ENCODE results near the gene SRSF4.

The SRSF4 gene

DNA sequence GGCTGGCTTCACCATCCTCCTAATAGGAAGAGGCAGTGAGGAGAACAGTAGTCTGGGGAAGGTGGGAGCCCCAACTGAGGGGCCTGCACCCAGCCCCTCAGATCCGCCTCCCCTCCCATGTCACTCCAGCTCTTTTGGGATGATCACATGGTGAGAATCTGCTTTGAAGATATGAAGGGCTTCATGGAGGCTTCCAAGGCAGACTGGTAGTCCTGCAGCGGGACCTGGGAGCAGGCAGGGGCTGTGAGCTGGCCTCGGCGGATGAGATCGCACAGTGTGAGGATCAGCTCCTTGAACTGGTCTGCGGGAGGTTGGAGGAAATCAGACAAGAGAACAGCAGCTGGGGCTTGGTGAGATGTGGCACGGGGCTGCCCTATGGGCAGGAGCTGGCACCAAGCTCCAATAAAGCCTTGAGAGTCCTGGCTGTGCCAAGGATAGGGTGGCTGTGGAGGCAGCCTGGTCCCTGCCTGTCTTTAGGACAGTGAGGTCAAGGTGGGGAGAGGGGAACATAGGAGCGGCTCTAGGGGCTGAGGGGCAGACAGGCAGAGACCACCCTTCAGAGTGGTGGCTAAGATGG lies 12.3 kb upstream of the SRSF4 start:
- Histone ChIP-seq H3K4me3 (no peak overlapping the region), H3K27ac (no peak overlapping the region)
- no peak for DNase-seq (ENCODE audit: low spot score)
- TF ChIP-seq, protein P1, sequence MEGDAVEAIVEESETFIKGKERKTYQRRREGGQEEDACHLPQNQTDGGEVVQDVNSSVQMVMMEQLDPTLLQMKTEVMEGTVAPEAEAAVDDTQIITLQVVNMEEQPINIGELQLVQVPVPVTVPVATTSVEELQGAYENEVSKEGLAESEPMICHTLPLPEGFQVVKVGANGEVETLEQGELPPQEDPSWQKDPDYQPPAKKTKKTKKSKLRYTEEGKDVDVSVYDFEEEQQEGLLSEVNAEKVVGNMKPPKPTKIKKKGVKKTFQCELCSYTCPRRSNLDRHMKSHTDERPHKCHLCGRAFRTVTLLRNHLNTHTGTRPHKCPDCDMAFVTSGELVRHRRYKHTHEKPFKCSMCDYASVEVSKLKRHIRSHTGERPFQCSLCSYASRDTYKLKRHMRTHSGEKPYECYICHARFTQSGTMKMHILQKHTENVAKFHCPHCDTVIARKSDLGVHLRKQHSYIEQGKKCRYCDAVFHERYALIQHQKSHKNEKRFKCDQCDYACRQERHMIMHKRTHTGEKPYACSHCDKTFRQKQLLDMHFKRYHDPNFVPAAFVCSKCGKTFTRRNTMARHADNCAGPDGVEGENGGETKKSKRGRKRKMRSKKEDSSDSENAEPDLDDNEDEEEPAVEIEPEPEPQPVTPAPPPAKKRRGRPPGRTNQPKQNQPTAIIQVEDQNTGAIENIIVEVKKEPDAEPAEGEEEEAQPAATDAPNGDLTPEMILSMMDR (IDR thresholded peaks at IDR 0.05), result no peak

DNA sequence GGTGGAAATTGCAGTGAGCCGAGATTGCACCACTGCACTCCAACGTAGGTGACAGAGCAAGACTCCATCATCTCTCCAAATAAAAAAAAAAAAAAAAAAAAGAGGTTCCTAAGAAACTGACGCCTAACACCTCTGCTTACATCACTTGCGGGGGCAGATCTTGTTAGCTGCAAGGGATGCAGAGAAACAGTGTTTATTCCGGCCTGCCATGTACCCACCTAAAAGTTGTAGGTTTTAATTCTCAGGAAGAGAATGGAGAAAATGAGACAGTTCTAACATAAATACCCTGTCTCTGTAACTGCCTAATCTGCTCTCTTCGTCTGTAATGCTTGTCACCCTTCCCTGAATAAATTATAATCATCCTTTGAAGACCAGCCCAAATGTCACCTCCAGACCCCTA lies 9.0 kb upstream of the SRSF4 start:
- Histone ChIP-seq H3K4me3 (no peak overlapping the region), H3K27ac (no peak overlapping the region)
- TF ChIP-seq, protein P1 (IDR thresholded peaks at IDR 0.05), result no peak
- DNase-seq (ENCODE audit: low spot score), result no peak

DNA sequence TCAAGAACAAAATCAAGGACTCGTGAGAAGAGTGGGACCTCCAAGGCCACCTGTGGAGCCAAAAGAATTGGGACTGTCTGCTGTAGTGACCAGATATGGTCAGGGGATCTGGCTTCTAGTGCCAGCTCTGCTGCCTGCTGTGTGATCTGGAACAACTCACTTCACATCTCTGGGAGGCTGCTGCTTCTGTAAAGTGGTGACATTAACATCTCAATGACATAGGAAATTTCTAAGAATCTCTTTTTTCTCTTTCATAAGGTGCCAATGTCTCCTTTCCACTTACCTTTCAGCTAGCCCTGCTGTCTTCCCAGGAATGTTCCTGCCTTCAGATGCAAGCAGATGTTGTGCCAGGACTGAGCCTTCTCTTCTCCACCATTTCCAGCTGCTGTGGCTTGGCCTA lies 5.0 kb upstream of the SRSF4 start:
- DNase-seq (ENCODE audit: low spot score), result no peak
- H3K27ac ChIP-seq, result no peak overlapping the region
- TF ChIP-seq, protein P1 (IDR thresholded peaks at IDR 0.05), result no peak
- H3K4me3 ChIP-seq, result no peak overlapping the region

DNA sequence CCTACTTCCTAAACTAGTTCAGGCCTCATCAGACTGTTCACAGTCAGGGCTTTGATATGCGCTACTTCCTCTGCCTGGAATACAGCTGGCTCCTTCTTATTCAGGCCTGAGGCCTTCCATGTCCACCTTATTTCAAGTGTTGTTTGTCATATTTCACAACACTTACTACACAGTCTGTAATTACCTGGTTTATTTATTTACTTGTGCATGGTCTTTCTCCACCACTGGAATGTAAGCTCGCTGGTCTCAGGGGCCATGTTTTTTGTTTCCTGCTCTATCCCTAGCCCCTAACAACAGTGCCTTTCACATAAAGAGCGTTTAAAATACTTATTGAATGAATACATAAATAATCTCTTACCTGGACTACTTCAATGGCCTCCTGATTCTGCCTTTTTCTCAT lies 4.6 kb upstream of the SRSF4 start:
- TF ChIP-seq, protein P1 (IDR thresholded peaks at IDR 0.05), result no peak
- Histone ChIP-seq H3K27ac (no peak overlapping the region), H3K4me3 (no peak overlapping the region)
- no peak for DNase-seq (ENCODE audit: low spot score)

DNA sequence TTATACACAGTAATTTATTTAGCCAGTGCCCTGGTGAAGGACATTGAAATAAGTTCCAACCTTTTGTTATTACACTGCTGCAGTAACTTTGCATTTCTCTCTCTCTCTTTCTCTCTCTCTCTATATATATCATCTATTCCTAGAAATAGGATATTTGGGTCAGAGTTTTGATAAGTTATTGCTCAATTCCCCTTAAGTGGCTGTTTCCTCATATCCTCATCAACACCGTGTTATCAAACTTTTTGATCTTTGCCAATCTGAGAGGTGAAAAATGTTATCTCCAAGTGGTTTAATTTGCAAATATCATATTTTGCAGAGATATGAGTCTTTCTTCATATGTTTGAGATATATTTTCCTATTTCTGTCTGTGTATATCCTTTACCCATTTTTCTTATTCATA lies 1.6 kb upstream of the SRSF4 start:
- Histone ChIP-seq H3K4me3 (no peak overlapping the region), H3K27ac (no peak overlapping the region)
- no peak for DNase-seq (ENCODE audit: low spot score)
- TF ChIP-seq, protein P1 (IDR thresholded peaks at IDR 0.05), result no peak

DNA sequence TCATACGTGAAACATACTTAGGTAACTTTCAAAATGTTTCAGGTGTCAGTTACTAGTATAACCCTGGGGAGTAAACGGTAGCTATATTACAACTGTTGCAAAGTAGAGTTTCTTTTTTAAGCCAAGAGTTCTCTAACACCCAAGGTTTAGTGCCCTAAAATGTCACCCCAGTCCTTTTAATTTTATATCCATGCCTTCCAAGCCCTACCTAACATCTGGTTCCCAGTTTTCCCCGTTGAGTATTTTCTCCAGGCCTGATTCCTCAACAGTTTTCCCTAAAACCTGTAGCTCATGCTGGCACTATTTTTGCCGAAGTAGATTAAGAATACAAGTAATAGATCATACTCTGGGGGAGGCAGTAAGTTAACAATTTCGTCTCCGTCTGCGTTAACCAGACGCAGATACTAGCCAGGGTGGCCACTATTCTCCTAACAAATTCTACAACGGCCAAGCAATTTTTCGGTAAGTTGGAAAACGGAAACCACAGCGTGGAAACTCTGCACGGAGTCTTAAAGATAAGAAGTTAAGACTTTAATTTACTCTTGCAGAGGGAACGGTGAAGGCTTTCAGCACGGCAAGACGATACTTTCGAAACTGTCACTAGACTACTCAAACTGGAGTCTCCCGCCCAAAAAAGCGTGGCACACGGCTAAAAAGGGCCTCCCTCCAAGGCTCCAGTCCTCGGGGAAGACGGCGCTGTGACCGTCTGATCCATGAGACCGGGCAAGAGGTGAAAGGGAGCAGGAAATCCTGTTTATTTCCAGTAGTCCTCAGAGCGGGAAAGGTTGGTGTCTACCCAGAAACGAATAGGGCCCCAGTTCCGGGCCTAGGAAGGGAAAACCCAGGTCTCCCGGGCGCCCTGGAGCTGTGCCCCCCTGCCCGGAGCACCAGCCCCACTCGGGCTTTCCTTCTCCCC lies 945 bp downstream of the SRSF4 start:
- TF ChIP-seq, protein P1 (IDR thresholded peaks at IDR 0.05), result no peak
- DNase-seq (ENCODE audit: low spot score), result no peak

More for the DNA sequence above, 945 bp downstream of the SRSF4 start:
- Histone ChIP-seq H3K27ac (peak overlapping the region; percentile 96 to 100), H3K4me3 (peak overlapping the region; percentile 90)
